Keratinocyte (primary cell): ENCODE results near the gene DLG4.

Experiments
- EZH2 ChIP-seq: IDR thresholded peaks from one replicate; pipeline ENCODE4 v1.6.1; 2012; ENCODE audit warnings: inconsistent platforms, mild to moderate bottlenecking, low read length, moderate library complexity
- TF ChIP-seq, protein P1 (sequence below), 3 experiments: IDR thresholded peaks in 1 of 3; conservative IDR thresholded peaks in 1 of 3; optimal IDR thresholded peaks in 1 of 3; 2 replicates in 2 of 3; 3 replicates in 1 of 3; pipeline versions ENCODE3 to v1.5.1; 2011; ENCODE audit warnings: low read length in 3 of 3, mild to moderate bottlenecking in 3 of 3, moderate library complexity in 2 of 3, control low read depth in 1 of 3, inconsistent platforms in 1 of 3; ENCODE audit not compliant: insufficient read depth in 2 of 3; ENCODE audit errors: extremely low read depth in 1 of 3

DNA sequence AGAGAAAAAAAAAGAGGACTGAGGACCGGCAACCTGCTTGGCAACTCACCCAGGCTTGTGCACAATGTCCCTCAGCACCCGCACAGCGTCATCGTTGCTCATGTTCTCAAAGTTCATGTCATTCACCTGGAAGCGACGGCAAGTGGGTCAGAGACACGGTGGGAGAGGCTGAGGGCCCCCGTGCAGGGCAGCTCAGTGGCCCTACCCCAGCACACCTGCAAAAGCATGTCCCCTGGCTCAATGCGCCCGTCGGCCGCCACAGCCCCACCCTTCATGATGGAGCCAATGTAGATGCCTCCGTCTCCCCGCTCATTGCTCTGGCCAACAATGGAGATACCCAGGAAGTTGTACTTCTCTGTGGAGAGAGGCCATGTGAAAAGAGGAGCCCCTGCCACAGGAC is 9.3 kb upstream of the DLG4 start:
- TF ChIP-seq EZH2: no peak
- TF ChIP-seq, protein P1, sequence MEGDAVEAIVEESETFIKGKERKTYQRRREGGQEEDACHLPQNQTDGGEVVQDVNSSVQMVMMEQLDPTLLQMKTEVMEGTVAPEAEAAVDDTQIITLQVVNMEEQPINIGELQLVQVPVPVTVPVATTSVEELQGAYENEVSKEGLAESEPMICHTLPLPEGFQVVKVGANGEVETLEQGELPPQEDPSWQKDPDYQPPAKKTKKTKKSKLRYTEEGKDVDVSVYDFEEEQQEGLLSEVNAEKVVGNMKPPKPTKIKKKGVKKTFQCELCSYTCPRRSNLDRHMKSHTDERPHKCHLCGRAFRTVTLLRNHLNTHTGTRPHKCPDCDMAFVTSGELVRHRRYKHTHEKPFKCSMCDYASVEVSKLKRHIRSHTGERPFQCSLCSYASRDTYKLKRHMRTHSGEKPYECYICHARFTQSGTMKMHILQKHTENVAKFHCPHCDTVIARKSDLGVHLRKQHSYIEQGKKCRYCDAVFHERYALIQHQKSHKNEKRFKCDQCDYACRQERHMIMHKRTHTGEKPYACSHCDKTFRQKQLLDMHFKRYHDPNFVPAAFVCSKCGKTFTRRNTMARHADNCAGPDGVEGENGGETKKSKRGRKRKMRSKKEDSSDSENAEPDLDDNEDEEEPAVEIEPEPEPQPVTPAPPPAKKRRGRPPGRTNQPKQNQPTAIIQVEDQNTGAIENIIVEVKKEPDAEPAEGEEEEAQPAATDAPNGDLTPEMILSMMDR (optimal IDR thresholded peaks at IDR 0.05 in 1 of 3, IDR thresholded peaks at IDR 0.05 in 1 of 3, conservative IDR thresholded peaks at IDR 0.05 in 1 of 3; ENCODE audit: extremely low read depth in 1 of 3, insufficient read depth in 2 of 3, low read length in 3 of 3): no peak
